Measurements from ENCODE around the gene SLC6A4. TPM values are rescaled to one million over a fixed set of nuclear protein-coding genes. Genes with fewer than 3 reads are reported as not detected.

The SLC6A4 gene
- total RNA-seq, 4 donors from 2014 or later: 0.11 to 0.50 (median 0.27) TPM

DNA sequence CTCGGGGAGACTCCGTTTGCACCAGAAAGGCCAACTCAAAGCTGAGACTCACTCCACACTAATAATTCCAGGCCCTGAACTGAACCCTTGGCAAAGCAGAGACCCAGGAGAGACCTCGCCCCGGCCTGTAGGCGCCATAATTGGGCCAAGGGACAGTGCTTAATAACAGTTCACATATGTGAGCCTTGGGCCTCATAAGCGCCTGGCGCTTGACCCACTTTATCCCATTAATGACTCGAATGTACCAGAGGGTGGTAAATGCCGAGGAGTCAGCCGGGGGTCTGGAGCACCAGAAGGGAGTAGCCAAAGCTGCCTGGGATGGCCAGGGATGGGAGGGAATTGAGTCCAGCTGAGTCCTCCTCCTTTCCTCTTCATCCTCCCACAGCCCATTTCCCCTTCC is 24.6 kb downstream of the SLC6A4 start:
- peaks cover 0 to 15% (median 0%) of the 10 kb centered on the region in 4 donors for H3K27me3 ChIP-seq
- H3K4me1 ChIP-seq: no peaks in the 10 kb centered on the region
- no peaks in the 10 kb centered on the region for H3K9me3 ChIP-seq
- WGBS: 94% methylated on average over 4 of the region's 10 CpGs
- intact Hi-C loops (cut with DNase I): no loop called here
- H3K27ac ChIP-seq (replicated peaks in 1 of 4): no peak overlapping the region
- no peaks in the 10 kb centered on the region for H3K36me3 ChIP-seq
- no peak for TF ChIP-seq EP300 (IDR thresholded peaks at IDR 0.05)
- no peak for TF ChIP-seq POLR2A (IDR thresholded peaks at IDR 0.05; ENCODE audit: low read depth)
- no peak for TF ChIP-seq POLR2AphosphoS5 (IDR thresholded peaks at IDR 0.05)
- TF ChIP-seq, protein P1, sequence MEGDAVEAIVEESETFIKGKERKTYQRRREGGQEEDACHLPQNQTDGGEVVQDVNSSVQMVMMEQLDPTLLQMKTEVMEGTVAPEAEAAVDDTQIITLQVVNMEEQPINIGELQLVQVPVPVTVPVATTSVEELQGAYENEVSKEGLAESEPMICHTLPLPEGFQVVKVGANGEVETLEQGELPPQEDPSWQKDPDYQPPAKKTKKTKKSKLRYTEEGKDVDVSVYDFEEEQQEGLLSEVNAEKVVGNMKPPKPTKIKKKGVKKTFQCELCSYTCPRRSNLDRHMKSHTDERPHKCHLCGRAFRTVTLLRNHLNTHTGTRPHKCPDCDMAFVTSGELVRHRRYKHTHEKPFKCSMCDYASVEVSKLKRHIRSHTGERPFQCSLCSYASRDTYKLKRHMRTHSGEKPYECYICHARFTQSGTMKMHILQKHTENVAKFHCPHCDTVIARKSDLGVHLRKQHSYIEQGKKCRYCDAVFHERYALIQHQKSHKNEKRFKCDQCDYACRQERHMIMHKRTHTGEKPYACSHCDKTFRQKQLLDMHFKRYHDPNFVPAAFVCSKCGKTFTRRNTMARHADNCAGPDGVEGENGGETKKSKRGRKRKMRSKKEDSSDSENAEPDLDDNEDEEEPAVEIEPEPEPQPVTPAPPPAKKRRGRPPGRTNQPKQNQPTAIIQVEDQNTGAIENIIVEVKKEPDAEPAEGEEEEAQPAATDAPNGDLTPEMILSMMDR (IDR thresholded peaks at IDR 0.05): no peak
- no peak for DNase-seq (ENCODE audit: extremely low spot score)
- H3K4me3 ChIP-seq: no peak overlapping the region

DNA sequence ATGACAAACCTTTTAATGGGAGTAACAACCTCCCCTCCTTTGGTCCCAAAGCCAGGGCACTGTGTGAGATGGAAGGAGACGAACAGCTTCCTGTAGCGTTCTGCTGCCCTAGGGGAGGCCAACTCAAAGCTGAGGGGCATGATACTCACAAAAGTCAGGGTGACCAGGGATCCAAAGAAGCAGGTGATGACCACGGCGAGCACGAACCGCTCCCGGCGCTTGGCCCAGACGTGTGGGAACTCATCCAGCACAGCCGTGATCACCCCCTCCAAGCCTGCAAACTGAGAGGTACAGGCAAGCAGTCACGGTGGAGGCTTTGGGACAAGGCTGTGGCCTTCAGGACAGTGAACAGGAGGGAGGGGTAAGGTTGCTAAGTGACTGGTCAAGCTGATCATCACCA is 25.1 kb downstream of the SLC6A4 start:
- DNase-seq (ENCODE audit: extremely low spot score): no peak
- Histone ChIP-seq H3K27ac (replicated peaks in 1 of 4) (no peak overlapping the region), H3K36me3 (no peaks in the 10 kb centered on the region), H3K9me3 (no peaks in the 10 kb centered on the region), H3K4me3 (no peak overlapping the region), H3K4me1 (no peaks in the 10 kb centered on the region), H3K27me3 (peaks cover 0 to 20% (median 0%) of the 10 kb centered on the region in 4 donors)
- TF ChIP-seq, protein P1 (IDR thresholded peaks at IDR 0.05): no peak
- TF ChIP-seq EP300 (IDR thresholded peaks at IDR 0.05) (no peak), POLR2AphosphoS5 (IDR thresholded peaks at IDR 0.05) (no peak)
- intact Hi-C loops (cut with DNase I): no loop called here
- WGBS: 85% methylated on average over 11 of the region's 11 CpGs

DNA sequence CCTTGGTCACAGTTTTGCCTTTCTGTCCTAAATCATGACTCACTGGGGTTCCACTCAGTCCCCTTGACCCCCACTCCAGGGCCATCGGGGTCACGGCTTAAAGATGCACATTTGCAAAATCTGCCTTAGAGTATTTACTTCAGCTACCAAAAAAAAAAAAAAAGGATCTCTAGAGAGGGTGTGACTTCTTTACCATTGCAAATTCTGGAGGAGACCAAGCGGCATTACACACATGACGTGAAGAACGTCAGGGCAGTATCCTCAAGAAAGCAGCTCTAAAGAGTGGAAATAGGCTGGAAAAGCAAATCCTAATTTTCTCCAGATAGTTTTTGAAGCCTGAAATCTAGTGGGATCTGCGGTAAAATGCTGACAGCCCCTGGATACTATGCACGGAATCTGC is 25.6 kb downstream of the SLC6A4 start:
- Histone ChIP-seq H3K4me1 (no peaks in the 10 kb centered on the region), H3K36me3 (no peaks in the 10 kb centered on the region), H3K4me3 (no peak overlapping the region), H3K27me3 (peaks cover 0 to 21% (median 0%) of the 10 kb centered on the region in 4 donors), H3K27ac (replicated peaks in 1 of 4) (no peak overlapping the region), H3K9me3 (no peaks in the 10 kb centered on the region)
- 87% methylated on average over 7 of the region's 7 CpGs for WGBS
- DNase-seq (ENCODE audit: extremely low spot score): no peak
- intact Hi-C loops (cut with DNase I): no loop called here
- TF ChIP-seq POLR2A (IDR thresholded peaks at IDR 0.05; ENCODE audit: low read depth) (no peak), EP300 (IDR thresholded peaks at IDR 0.05) (no peak), POLR2AphosphoS5 (IDR thresholded peaks at IDR 0.05) (no peak)
- TF ChIP-seq, protein P1 (IDR thresholded peaks at IDR 0.05): no peak

DNA sequence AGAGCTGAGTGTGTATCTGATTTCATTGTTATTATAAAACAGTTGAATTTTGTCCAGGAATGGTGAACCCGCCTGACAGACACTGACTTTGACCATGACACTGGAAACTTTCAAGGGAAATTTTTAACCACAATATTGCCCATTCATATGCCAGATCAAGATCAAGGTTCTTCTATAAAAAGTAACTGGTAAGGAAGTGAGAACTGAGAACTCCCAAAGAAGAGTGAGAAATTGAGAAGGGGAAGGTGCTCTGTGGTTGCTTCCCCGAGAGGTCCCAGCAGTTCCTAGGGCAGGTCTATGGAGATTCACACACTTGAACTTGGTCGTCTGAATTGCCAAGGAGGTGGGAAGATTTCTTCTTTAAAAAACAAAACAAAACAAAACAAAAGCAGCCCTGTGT is 27.3 kb downstream of the SLC6A4 start:
- Histone ChIP-seq H3K9me3 (no peaks in the 10 kb centered on the region), H3K4me1 (no peaks in the 10 kb centered on the region), H3K4me3 (no peak overlapping the region), H3K36me3 (no peaks in the 10 kb centered on the region), H3K27ac (replicated peaks in 1 of 4) (no peak overlapping the region), H3K27me3 (peaks cover 0 to 34% (median 0%) of the 10 kb centered on the region in 4 donors)
- WGBS: 68% methylated on average over 3 of the region's 3 CpGs
- peak; percentile 1 for DNase-seq (ENCODE audit: extremely low spot score)
- intact Hi-C loops (cut with DNase I): no loop called here
- TF ChIP-seq EP300 (IDR thresholded peaks at IDR 0.05) (no peak), POLR2A (IDR thresholded peaks at IDR 0.05; ENCODE audit: low read depth) (no peak), POLR2AphosphoS5 (IDR thresholded peaks at IDR 0.05) (no peak)
- TF ChIP-seq, protein P1 (IDR thresholded peaks at IDR 0.05): no peak

GRCh38 chr17:30207655-30208054 is 27.8 kb downstream of the SLC6A4 start:
- Histone ChIP-seq H3K27me3 (peaks cover 0 to 39% (median 0%) of the 10 kb centered on the region in 4 donors), H3K4me3 (no peak overlapping the region), H3K4me1 (no peaks in the 10 kb centered on the region), H3K9me3 (no peaks in the 10 kb centered on the region), H3K36me3 (no peaks in the 10 kb centered on the region), H3K27ac (replicated peaks in 1 of 4) (no peak overlapping the region)
- intact Hi-C loops (cut with DNase I): no loop called here
- 78% methylated on average over 9 of the region's 9 CpGs for WGBS
- TF ChIP-seq POLR2AphosphoS5 (IDR thresholded peaks at IDR 0.05) (no peak), POLR2A (IDR thresholded peaks at IDR 0.05; ENCODE audit: low read depth) (no peak), EP300 (IDR thresholded peaks at IDR 0.05) (no peak)
- TF ChIP-seq, protein P1 (IDR thresholded peaks at IDR 0.05): no peak
- peak; percentile 89 for DNase-seq (ENCODE audit: extremely low spot score)
